Left lobe of liver (tissue), 2 donors: ENCODE data around the gene SMIM35. TPM values are rescaled to one million over a fixed set of nuclear protein-coding genes. Genes with fewer than 3 reads are reported as not detected.

ENCODE experiments used
- ATAC-seq: fragments of 200-7000 bp; cut with Tn5 transposase; one replicate; pipeline ENCODE4 v1.9.1; 2020; ENCODE audit warnings: mild to moderate bottlenecking, moderate library complexity
- DNase-seq: peaks from one replicate; pipeline ENCODE4 v3.0.0-alpha.2; 2020; ENCODE audit warnings: low spot score
- total RNA-seq: library from RNA; stranded (reverse); gene quantifications from one replicate; pipeline ENCODE4 v1.2.1, GENCODE V29; 2021
- donor health status: DM: no; HTN: no; CAD: no; lungs with moderate emphysema.
- donor health status: DM: no; HTN: yes; CAD: no.

SMIM35 gene
- total RNA-seq, 1 donor from 2014 or later, result 0.08 TPM

GRCh38 chr11:118007040-118007439 is 79.7 kb downstream of the SMIM35 start:
- peak; percentile 17 for ATAC-seq
- peak; percentile 29 for DNase-seq

- no peak for ATAC-seq
- DNase-seq, result peak; percentile 37
Observed at GRCh38 chr11:118006153-118006534, 80.6 kb downstream of the SMIM35 start.

GRCh38 chr11:118005224-118006152 is 81.3 kb downstream of the SMIM35 start:
- no peak for ATAC-seq
- DNase-seq, result peak; percentile 37

DNA sequence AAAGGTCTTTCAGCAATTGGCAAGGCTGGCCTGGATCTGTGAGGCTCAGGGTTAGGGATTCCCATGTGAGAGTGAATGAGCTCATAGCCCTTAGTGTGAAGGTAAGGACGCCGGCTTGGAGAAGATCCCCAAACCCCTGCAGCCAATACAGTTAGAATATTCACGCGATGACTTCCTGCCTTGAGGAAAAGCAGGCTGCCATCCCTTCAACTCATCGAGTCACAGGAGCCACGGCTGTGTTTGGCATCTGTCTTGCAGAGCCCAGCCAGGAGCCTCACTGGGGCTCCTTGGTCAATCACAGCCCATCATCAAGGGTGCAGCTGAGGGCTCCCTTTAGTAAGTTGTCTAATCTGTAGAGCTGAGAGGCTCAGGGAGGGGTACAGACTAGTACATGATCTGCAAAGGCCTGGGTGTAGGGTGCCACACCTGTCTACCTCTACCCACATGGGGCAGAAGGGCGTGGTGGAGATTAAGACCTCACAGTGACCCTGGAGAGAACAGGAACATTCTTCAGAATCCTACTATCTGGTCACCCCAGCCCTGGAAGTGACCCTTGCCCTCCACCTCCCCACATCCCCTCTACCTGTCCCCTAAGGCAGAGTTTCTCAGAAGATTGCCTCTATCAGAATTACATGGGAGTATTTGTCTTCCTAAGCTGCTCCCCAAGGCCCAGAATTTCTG is 82.1 kb downstream of the SMIM35 start:
- ATAC-seq, result no peak

DNA sequence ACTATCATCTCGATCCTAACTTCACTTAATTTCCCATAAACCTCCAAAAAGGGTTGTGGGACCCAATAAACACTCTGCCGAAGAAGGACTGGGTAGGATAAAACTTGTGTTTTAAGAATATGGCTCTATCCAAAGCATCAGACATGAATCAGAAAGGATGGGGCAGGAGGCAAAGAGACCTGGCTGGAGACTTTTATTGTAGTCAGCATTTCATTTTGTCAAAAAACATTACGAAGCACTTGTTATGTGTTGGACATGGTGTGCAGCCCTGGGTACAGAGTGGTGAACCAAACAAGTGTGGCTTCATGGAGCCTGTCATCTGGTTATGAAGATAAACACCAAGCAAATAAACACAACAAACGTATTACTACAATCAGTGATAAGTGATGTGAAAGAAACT is 83.3 kb downstream of the SMIM35 start:
- no peak for ATAC-seq
- no peak for DNase-seq

More for the DNA sequence above, 82.1 kb downstream of the SMIM35 start:
- no peak for DNase-seq

GRCh38 chr11:118002541-118003423 is 84.0 kb downstream of the SMIM35 start:
- ATAC-seq (peak; percentile 12), DNase-seq (peak; percentile 39)

DNA sequence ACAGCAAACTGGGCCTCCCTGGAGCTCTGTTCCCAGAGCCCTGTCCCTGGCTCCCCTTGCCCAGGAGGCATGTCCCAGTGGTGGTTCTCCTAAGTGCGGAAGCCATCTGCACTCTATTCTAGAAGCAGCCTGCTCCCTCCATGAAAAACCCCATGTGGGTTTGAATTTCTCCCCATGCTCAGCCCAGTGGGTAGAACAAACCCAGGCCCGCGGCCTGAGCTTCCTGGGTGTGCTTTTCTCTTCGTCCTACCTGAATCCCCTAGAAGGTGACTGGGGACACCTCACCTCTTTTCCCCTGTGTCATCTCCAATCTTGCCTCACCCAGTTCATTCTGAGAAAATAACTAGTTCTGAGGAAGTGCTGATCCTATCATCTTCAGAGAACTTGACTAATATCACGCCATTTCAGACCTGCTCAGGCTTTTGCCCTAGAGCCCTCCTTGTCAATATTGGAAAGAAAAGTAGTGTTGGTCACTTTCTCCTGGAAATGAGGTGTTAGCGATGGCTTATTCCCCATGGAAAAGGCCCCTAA is 84.7 kb downstream of the SMIM35 start:
- ATAC-seq (no peak), DNase-seq (peak; percentile 33)

DNA sequence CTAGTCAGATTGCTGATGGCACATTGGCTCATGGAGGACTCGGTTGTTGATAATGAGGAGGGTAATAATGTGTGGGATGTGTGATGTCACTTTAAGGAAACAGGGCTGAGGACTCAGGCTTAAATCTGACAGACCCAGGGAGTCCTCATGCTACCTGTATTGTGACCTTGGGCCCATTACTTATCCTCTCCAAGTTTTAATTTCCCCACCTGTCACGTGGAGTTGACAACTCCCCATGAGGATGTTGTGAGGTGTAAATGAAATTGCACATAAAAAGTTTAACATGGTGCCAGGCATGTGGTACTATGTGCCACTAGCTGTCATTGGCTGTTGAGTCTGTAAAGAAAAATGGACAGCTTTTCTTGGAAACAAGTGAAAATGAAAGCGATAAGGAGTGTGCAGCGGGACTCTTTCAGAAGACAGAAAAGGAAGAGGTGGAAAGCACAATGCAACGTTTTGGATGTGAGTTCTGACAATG is 85.2 kb downstream of the SMIM35 start:
- no peak for DNase-seq
- no peak for ATAC-seq

DNA sequence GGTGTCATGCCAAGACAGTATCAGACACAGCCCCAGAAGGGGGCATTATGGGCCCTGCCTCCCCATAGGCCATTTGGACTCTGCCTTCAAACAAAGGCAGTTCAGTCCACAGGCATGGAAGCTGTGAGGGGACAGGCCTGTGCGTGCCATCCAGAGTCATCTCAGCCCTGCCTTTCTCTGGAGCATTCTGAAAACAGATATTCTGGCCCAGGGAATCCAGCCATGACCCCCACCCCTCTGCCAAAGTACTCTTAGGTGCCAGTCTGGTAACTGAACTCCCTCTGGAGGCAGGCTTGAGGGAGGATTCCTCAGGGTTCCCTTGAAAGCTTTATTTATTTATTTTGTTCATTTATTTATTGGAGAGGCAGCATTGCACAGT is 85.9 kb downstream of the SMIM35 start:
- no peak for ATAC-seq
- DNase-seq, result peak; percentile 41

DNA sequence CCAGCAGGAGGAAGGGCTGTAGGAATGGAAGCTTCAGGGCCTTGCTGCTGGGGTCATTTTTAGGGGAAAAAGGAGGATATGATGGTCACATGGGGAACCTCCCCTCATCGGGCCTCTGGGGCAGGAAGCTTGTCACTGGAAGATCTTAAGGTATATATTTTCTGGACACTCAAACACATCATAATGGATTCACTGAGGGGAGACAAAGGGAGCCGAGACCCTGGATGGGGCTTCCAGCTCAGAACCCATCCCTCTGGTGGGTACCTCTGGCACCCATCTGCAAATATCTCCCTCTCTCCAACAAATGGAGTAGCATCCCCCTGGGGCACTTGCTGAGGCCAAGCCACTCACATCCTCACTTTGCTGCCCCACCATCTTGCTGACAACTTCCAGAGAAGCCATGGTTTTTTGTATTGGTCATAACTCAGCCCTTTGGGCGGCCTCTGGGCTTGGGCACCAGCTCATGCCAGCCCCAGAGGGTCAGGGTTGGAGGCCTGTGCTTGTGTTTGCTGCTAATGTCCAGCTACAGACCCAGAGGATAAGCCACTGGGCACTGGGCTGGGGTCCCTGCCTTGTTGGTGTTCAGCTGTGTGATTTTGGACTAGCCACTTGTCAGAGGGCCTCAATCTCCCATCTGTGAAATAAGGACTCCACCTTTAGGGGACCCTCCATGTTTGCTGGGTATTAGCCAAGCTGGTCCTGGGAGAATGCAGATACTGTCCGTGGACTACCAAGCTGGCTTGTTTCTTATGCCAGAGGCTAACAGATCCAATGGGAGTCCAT is 86.5 kb downstream of the SMIM35 start:
- DNase-seq (peak; percentile 40), ATAC-seq (no peak)

- peak; percentile 39 for DNase-seq
- ATAC-seq, result no peak
Observed at GRCh38 chr11:117999354-117999993, 87.3 kb downstream of the SMIM35 start.

DNA sequence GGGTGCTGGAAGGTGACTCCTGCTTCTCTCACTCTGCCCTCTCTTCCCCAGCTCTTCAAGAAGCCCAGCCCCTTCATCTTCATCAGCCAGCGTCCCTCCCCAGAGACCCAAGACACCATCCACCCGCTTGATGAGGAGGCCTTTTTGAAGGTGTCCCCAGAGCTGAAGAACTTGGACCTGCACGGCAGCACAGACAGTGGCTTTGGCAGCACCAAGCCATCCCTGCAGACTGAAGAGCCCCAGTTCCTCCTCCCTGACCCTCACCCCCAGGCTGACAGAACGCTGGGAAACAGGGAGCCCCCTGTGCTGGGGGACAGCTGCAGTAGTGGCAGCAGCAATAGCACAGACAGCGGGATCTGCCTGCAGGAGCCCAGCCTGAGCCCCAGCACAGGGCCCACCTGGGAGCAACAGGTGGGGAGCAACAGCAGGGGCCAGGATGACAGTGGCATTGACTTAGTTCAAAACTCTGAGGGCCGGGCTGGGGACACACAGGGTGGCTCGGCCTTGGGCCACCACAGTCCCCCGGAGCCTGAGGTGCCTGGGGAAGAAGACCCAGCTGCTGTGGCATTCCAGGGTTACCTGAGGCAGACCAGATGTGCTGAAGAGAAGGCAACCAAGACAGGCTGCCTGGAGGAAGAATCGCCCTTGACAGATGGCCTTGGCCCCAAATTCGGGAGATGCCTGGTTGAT is 88.0 kb downstream of the SMIM35 start:
- no peak for ATAC-seq
- no peak for DNase-seq

GRCh38 chr11:117997823-117998579 is 88.8 kb downstream of the SMIM35 start:
- DNase-seq, result no peak
- ATAC-seq, result no peak

- no peak for ATAC-seq
- DNase-seq, result no peak
Observed at GRCh38 chr11:117997406-117997805, 89.4 kb downstream of the SMIM35 start.

DNA sequence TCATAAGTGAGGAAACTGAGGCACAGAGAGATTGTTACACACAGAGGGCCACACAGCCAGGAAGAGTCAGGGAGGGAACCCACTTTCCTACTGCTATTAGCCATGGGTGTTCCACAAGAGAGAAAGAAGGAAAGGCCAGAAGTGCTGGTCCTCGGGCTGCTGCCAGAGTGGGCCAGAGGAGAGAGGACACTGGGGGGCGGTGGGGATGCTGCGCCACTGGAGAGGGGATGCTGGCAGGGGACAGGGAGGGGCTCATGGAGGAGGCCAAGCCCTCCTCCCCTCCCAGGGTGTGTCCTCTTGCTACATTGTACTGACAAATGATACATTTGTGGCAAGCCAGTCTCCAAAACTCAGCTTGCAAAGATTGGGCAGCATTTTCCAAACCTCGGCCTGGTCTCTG is 90.7 kb downstream of the SMIM35 start:
- DNase-seq, result no peak
- ATAC-seq, result no peak

DNA sequence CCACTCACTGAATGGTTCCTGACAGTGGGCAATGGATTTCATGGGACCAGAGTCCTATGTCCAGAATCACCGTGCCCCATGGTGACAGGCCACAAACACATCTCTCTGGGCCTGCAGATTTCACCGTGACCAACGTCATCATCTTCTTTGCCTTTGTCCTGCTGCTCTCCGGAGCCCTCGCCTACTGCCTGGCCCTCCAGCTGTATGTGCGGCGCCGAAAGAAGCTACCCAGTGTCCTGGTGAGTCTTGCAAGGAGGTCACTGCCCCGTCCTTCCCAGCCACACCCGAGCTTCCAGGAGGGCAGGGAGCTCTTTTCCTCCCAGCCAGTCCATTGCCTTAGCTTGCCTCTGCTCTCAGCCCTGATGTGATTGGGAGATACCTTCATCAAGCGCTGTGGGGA is 91.3 kb downstream of the SMIM35 start:
- ATAC-seq, result no peak
- DNase-seq, result no peak

DNA sequence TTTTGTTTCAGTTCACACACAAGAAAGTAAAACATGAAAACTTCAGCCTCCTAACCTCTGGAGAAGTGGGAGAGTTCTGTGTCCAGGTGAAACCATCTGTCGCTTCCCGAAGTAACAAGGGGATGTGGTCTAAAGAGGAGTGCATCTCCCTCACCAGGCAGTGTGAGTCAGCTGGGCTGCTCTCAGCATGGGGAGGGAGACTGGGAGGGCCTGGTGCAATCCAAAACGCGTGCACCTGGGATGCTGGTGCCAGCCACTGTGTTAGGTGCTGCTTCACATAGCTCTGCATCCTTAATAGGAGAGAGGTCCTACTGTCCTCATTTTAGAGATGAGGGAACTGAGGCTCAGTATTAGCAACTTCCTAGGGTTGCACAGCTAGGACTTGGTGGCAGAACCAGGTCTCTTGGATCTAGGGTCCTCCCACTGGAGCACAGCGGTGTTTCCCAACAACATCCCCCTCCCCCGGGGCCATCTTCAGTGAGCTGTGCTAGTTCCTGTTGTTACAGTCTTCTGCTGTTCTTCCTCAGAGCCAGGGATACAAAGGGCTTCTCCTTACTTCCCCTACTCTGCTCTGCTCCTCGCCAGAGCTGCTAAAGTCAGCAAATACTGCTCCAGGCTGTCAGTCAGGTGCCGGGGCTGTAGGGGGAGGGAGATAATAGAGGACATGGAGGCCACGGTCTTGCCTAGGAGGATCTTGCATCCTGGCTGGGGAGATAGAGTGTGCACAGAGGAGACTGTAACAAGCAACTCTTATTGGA is 92.6 kb downstream of the SMIM35 start:
- ATAC-seq, result peak; percentile 61

More for the DNA sequence above, 92.6 kb downstream of the SMIM35 start:
- DNase-seq, result no peak
